Neural cell (in vitro differentiated cells): ENCODE results near the gene NHLH1. TPM values are rescaled to one million over a fixed set of nuclear protein-coding genes. Genes with fewer than 3 reads are reported as not detected.
A peak's percentile ranks its signal among the peaks of the same experiment; 100 is the strongest.

Source experiments
- H2AFZ ChIP-seq: fragments of 200-600, 300-800 bp; sonication (generic), shearing (Covaris generic); 2 replicates; pipeline ENCODE4 v1.6.0; 2014; ENCODE audit warnings: low read depth, mild to moderate bottlenecking, antibody characterized with exemption, low read length, moderate library complexity
- H3F3A ChIP-seq: fragments of 200-600 bp; shearing (Covaris generic); 2 replicates; pipeline ENCODE4 v1.6.1; 2016; ENCODE audit warnings: mild to moderate bottlenecking, moderate library complexity, mixed read lengths, antibody characterized with exemption, low read length; ENCODE audit not compliant: insufficient read depth, poor library complexity, severe bottlenecking
- H3K27ac ChIP-seq: fragments of 200-600, 300-800 bp; sonication (generic), shearing (Covaris generic); 2 replicates; pipeline ENCODE4 v1.5.1; 2014; ENCODE audit warnings: mild to moderate bottlenecking, low read length, moderate library complexity
- H3K27me3 ChIP-seq: fragments of 300-800, 200-600 bp; sonication (generic), shearing (Covaris generic); 2 replicates; pipeline ENCODE4 v1.6.0; 2014; ENCODE audit warnings: mild to moderate bottlenecking, low read depth, low read length, moderate library complexity; ENCODE audit not compliant: insufficient read depth
- H3K36me3 ChIP-seq: fragments of 300-800, 200-600 bp; sonication (generic), shearing (Covaris generic); 2 replicates; pipeline ENCODE4 v1.5.1; 2014; ENCODE audit warnings: mild to moderate bottlenecking, antibody characterized with exemption, low read length, moderate library complexity; ENCODE audit not compliant: insufficient read depth
- H3K4me2 ChIP-seq: fragments of 300-800, 200-600 bp; sonication (generic), shearing (Covaris generic); 2 replicates; pipeline ENCODE4 v1.6.0; 2014; ENCODE audit warnings: mild to moderate bottlenecking, low read length
- H3K4me3 ChIP-seq: fragments of 300-800, 200-600 bp; sonication (generic), shearing (Covaris generic); 2 replicates; pipeline ENCODE4 v1.5.1; 2014; ENCODE audit warnings: mild to moderate bottlenecking, low read length, moderate library complexity
- H3K79me2 ChIP-seq: fragments of 200-600 bp; shearing (Covaris generic); replicated peaks from 2 replicates; pipeline ENCODE4 v1.6.0; 2014; ENCODE audit warnings: mild to moderate bottlenecking, low read length, moderate library complexity; ENCODE audit not compliant: insufficient read depth
- H3K9ac ChIP-seq: fragments of 300-800, 200-600 bp; sonication (generic), shearing (Covaris generic); 2 replicates; pipeline ENCODE4 v1.6.1; 2016; ENCODE audit warnings: mild to moderate bottlenecking, low read length, mixed read lengths
- H3K9me2 ChIP-seq: fragments of 200-600 bp; shearing (Covaris generic); 2 replicates; pipeline ENCODE4 v1.6.1; 2016; ENCODE audit warnings: mild to moderate bottlenecking, low read length, mixed read lengths; ENCODE audit not compliant: insufficient read depth
- H3K9me3 ChIP-seq: fragments of 200-600, 300-800 bp; sonication (generic), shearing (Covaris generic); 2 replicates; pipeline ENCODE4 v1.6.1; 2016; ENCODE audit warnings: mild to moderate bottlenecking, mixed run types, low read length, moderate library complexity, mixed read lengths
- H4K20me1 ChIP-seq: fragments of 200-600 bp; shearing (Covaris generic); 2 replicates; pipeline ENCODE4 v1.6.1; 2016; ENCODE audit warnings: mild to moderate bottlenecking, mixed run types; ENCODE audit not compliant: insufficient read depth
- EP300 ChIP-seq: fragments of 450-650 bp; conservative IDR thresholded peaks from 2 replicates; pipeline ENCODE4 v1.6.1; 2014; ENCODE audit warnings: antibody characterized with exemption, mild to moderate bottlenecking, moderate library complexity; ENCODE audit not compliant: poor library complexity, severe bottlenecking
- EZH2 ChIP-seq: fragments of 200-600, 300-800 bp; shearing (Covaris generic), sonication (generic); IDR thresholded peaks from 2 replicates; pipeline ENCODE4 v1.6.1; 2014; ENCODE audit warnings: antibody characterized with exemption, low read length, borderline replicate concordance, mild to moderate bottlenecking; ENCODE audit not compliant: insufficient read depth, poor library complexity, severe bottlenecking
- MXI1 ChIP-seq: fragments of 450-650 bp; conservative IDR thresholded peaks from 2 replicates; pipeline ENCODE4 v1.6.1; 2014; ENCODE audit warnings: antibody characterized with exemption, mild to moderate bottlenecking; ENCODE audit not compliant: poor library complexity, severe bottlenecking
- RAD21 ChIP-seq: fragments of 450-650 bp; conservative IDR thresholded peaks from 2 replicates; pipeline ENCODE4 v1.6.1; 2014; ENCODE audit warnings: antibody characterized with exemption, mild to moderate bottlenecking, moderate library complexity
- SMC3 ChIP-seq: fragments of 450-650 bp; conservative IDR thresholded peaks from 2 replicates; pipeline ENCODE4 v1.6.1; 2014; ENCODE audit warnings: antibody characterized with exemption, mild to moderate bottlenecking, moderate library complexity; ENCODE audit not compliant: poor library complexity
- TAF1 ChIP-seq: IDR thresholded peaks from 2 replicates; pipeline ENCODE4 v1.6.1; 2012; ENCODE audit warnings: low read depth
- polyA plus RNA-seq: library from polyadenylated mRNA; depleted of rRNA; stranded (reverse); fragments of >200 nt; gene quantifications from 2 replicates; pipeline ENCODE4 v1.2.3, GENCODE V29; 2014
- TF ChIP-seq, protein P1 (sequence below): fragments of 450-650 bp; IDR thresholded peaks from 2 replicates; pipeline ENCODE4 v1.5.1; 2014; ENCODE audit warnings: antibody characterized with exemption, mild to moderate bottlenecking, moderate library complexity; ENCODE audit not compliant: poor library complexity, severe bottlenecking

The NHLH1 gene
- polyA plus RNA-seq, 1 donor from 2014 or later, result 0.11 TPM

DNA sequence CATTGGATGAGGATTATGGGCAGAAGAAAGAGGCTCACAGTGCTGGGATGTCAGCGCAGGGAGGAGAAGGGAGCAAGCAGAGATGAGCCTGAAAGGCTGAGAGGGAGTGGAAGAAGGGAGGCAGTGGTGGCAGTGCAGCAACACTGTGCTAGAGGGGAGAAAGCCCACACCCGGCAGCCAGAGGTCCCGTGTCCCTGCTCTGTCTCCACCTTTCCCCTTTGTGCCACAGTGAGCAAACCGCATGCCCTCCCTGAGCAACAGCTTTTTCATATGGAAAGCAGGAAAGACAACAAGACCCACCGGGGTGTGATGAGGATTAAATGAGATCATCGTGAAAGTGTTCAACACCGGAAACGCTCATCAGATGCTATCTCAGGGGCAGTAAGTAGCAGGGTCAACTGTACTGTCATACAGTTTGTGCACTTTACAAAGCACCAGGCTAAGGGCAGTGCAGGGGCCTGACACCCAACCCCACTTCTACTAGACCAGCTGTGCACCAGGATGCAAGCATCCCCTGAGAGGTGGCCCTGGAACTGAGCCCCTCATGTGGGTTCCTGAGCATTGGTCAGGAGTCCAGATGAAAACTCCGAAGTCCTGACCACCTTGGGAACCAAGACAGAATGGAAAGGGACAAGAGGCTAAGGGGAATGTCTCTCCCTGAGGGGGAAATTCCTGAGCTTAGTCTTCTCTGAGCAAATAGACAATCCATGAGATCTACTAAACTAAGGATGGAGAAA, 9.1 kb downstream of the NHLH1 start:
- H3K27ac ChIP-seq, result no peak overlapping the region
- H3K4me2 ChIP-seq, result no peak overlapping the region
- peak overlapping the region; percentile 45 for H2AFZ ChIP-seq
- no peaks in the 10 kb centered on the region for H3K27me3 ChIP-seq
- no peaks in the 10 kb centered on the region for H3F3A ChIP-seq
- no peaks in the 10 kb centered on the region for H3K9me3 ChIP-seq
- no peaks in the 10 kb centered on the region for H3K79me2 ChIP-seq
- H3K36me3 ChIP-seq, result no peaks in the 10 kb centered on the region
- H3K9ac ChIP-seq, result no peak overlapping the region
- H3K9me2 ChIP-seq, result no peaks in the 10 kb centered on the region
- TF ChIP-seq MXI1 (no peak), TAF1 (no peak), RAD21 (no peak), EP300 (no peak), SMC3 (no peak), EZH2 (no peak)
- TF ChIP-seq, protein P1, sequence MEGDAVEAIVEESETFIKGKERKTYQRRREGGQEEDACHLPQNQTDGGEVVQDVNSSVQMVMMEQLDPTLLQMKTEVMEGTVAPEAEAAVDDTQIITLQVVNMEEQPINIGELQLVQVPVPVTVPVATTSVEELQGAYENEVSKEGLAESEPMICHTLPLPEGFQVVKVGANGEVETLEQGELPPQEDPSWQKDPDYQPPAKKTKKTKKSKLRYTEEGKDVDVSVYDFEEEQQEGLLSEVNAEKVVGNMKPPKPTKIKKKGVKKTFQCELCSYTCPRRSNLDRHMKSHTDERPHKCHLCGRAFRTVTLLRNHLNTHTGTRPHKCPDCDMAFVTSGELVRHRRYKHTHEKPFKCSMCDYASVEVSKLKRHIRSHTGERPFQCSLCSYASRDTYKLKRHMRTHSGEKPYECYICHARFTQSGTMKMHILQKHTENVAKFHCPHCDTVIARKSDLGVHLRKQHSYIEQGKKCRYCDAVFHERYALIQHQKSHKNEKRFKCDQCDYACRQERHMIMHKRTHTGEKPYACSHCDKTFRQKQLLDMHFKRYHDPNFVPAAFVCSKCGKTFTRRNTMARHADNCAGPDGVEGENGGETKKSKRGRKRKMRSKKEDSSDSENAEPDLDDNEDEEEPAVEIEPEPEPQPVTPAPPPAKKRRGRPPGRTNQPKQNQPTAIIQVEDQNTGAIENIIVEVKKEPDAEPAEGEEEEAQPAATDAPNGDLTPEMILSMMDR, result no peak
- no peak overlapping the region for H3K4me3 ChIP-seq
- H4K20me1 ChIP-seq, result no peaks in the 10 kb centered on the region

DNA sequence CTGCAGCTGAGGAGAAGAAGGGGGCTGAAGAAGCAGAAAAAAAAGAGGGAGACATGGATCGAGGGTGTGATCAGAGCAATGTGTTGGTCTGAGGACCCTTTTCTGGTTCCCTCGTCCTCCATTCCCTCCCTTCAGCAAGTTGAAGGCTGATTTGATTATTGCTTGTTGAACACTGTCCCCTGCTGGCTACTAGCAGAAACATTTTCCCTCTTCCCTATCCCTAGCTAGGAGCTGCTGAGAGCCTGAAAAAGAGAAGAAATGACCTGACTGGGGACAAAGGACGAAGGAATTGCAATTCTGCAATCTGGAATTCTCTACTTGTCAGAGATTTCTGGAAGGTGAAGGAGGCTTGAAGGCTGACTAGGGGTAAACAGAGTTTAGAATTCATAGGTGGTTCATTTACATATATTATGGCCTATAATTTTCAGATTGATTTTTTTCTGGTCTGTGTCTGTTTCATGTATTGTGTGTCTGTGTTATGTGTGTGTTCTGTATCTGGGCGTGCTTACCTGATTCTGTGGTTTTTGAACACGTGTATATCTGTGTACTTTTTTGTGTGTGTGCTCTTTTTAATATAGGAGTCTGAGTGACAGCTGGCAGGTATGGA, 9.8 kb downstream of the NHLH1 start:
- TF ChIP-seq EZH2, result no peak
- TF ChIP-seq, protein P1, result peak; percentile 84
- TF ChIP-seq RAD21, result peak; percentile 80
- peak; percentile 68 for TF ChIP-seq SMC3
- no peaks in the 10 kb centered on the region for H3K9me3 ChIP-seq
- H4K20me1 ChIP-seq, result no peaks in the 10 kb centered on the region
- no peak overlapping the region for H3K4me3 ChIP-seq
- H3K27me3 ChIP-seq, result no peaks in the 10 kb centered on the region
- no peak overlapping the region for H3K27ac ChIP-seq
- no peak overlapping the region for H3K9ac ChIP-seq
- no peak overlapping the region for H3K4me2 ChIP-seq
- no peak overlapping the region for H2AFZ ChIP-seq
- H3F3A ChIP-seq, result no peaks in the 10 kb centered on the region
- no peaks in the 10 kb centered on the region for H3K36me3 ChIP-seq
- H3K79me2 ChIP-seq, result no peaks in the 10 kb centered on the region
- H3K9me2 ChIP-seq, result no peaks in the 10 kb centered on the region
